DOHH2 (cell line): Measurements from ENCODE around the gene TFF3.

ENCODE experiments used
- H3F3A ChIP-seq: fragments of 200-600 bp; sonication (generic), shearing (Covaris generic); 2 replicates; pipeline ENCODE4 v1.6.0; 2016; ENCODE audit warnings: antibody characterized with exemption, mild to moderate bottlenecking; ENCODE audit not compliant: control insufficient read depth, insufficient read depth
- H3K27ac ChIP-seq: fragments of 200-600 bp; sonication (generic); 2 replicates; pipeline ENCODE4 v1.5.1; 2014; ENCODE audit warnings: low read depth, mild to moderate bottlenecking, low read length, moderate library complexity
- H3K27me3 ChIP-seq: fragments of 200-600 bp; sonication (generic); 2 replicates; pipeline ENCODE4 v1.6.1; 2014; ENCODE audit warnings: mild to moderate bottlenecking, low read length, mixed read lengths; ENCODE audit not compliant: control insufficient read depth
- H3K36me3 ChIP-seq: fragments of 200-600 bp; sonication (generic); 2 replicates; pipeline ENCODE4 v1.6.1; 2014; ENCODE audit warnings: mild to moderate bottlenecking, low read length, moderate library complexity, mixed read lengths; ENCODE audit not compliant: control insufficient read depth
- H3K4me1 ChIP-seq: fragments of 200-600 bp; sonication (generic); 2 replicates; pipeline ENCODE4 v1.6.1; 2014; ENCODE audit warnings: mild to moderate bottlenecking, low read length, mixed read lengths; ENCODE audit not compliant: control insufficient read depth
- H3K4me2 ChIP-seq: fragments of 200-600 bp; sonication (generic); 2 replicates; pipeline ENCODE4 v1.6.0; 2014; ENCODE audit warnings: mild to moderate bottlenecking, low read length, moderate library complexity
- H3K4me3 ChIP-seq: fragments of 200-600 bp; sonication (generic); 2 replicates; pipeline ENCODE4 v1.5.1; 2014; ENCODE audit warnings: mild to moderate bottlenecking, low read length, mixed read lengths
- H3K79me2 ChIP-seq: fragments of 200-600 bp; sonication (generic); 2 replicates; pipeline ENCODE4 v1.6.1; 2014; ENCODE audit warnings: mild to moderate bottlenecking, low read length, mixed read lengths; ENCODE audit not compliant: control insufficient read depth
- H3K9me2 ChIP-seq: fragments of 200-600 bp; sonication (generic); replicated peaks from 2 replicates; pipeline ENCODE4 v1.6.1; 2014; ENCODE audit warnings: mild to moderate bottlenecking, low read length, mixed read lengths; ENCODE audit not compliant: control insufficient read depth
- H3K9me3 ChIP-seq: fragments of 200-600 bp; sonication (generic); 2 replicates; pipeline ENCODE4 v1.6.1; 2014; ENCODE audit warnings: antibody characterized with exemption, low read length, mixed read lengths; ENCODE audit not compliant: control insufficient read depth, insufficient read depth
- H4K20me1 ChIP-seq: fragments of 200-600 bp; sonication (generic); 2 replicates; pipeline ENCODE4 v1.6.0; 2014; ENCODE audit warnings: low read depth, mild to moderate bottlenecking, antibody characterized with exemption, low read length, moderate library complexity; ENCODE audit not compliant: control insufficient read depth, insufficient read depth
- EZH2phosphoT487 ChIP-seq: fragments of 200-600 bp; sonication (generic); IDR thresholded peaks from 2 replicates; pipeline ENCODE4 v1.6.1; 2017; ENCODE audit warnings: borderline replicate concordance, mild to moderate bottlenecking, antibody characterized with exemption, low read length, moderate library complexity, mixed read lengths
- TF ChIP-seq, protein P1 (sequence below): fragments of 200-600 bp; sonication (generic); IDR thresholded peaks from one replicate; pipeline ENCODE4 v1.5.1; 2014; ENCODE audit warnings: antibody characterized with exemption, mild to moderate bottlenecking, low read depth, low read length; ENCODE audit not compliant: poor library complexity, severe bottlenecking

Gene TFF3

DNA sequence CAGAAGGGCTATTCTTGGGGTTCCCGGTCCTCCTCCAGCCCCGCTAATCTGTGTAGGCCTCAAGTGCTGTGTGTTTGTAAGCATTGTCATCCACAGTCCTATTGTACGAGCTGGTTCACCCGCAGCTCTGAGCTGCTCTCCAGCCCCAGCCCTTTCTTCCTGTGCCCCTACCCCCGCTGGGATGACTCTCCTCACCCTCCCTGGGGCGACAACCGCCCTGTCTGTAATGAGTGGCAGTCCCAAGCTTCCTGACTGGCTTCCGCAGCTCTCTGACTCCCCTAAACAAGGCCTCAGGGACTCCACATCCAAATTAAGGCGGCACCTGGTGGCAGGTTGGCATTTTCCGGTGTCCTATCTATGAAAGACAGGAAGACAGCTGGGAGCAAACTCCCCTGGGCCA lies 45.8 kb downstream of the TFF3 start:
- H3K9me3 ChIP-seq = no peaks in the 10 kb centered on the region

DNA sequence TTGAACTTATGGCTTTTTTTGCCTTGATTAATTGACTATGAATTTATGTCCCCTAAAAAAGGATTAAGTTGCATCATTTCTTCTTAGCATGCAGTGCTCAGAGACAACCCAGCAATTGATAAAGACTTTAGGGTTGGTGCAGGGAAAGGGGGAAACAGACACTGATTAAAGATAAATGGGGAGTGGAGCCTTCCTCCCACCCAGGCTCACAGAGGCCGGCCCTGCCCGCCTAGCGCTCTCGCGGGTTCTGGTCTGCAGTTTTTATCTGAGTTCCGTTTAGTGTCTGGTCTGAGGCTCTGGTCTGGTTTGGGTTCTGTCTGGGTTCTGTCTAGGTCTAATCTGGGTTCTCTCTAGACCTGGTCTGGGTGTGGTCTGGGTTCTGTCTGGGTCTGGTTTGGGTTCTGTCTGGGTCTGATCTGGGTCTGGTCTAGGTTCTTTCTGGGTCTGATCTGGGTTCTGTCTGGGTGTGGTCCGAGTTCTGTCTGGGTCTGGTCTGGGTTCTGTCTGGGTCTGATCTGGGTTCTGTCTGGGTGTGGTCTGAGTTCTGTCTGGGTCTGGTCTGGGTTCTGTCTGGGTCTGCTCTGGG lies 48.1 kb downstream of the TFF3 start:
- no peak overlapping the region for H3K4me2 ChIP-seq
- H3K79me2 ChIP-seq = no peaks in the 10 kb centered on the region
- no peaks in the 10 kb centered on the region for H3K9me3 ChIP-seq
- H3K27ac ChIP-seq = no peak overlapping the region
- TF ChIP-seq, protein P1, sequence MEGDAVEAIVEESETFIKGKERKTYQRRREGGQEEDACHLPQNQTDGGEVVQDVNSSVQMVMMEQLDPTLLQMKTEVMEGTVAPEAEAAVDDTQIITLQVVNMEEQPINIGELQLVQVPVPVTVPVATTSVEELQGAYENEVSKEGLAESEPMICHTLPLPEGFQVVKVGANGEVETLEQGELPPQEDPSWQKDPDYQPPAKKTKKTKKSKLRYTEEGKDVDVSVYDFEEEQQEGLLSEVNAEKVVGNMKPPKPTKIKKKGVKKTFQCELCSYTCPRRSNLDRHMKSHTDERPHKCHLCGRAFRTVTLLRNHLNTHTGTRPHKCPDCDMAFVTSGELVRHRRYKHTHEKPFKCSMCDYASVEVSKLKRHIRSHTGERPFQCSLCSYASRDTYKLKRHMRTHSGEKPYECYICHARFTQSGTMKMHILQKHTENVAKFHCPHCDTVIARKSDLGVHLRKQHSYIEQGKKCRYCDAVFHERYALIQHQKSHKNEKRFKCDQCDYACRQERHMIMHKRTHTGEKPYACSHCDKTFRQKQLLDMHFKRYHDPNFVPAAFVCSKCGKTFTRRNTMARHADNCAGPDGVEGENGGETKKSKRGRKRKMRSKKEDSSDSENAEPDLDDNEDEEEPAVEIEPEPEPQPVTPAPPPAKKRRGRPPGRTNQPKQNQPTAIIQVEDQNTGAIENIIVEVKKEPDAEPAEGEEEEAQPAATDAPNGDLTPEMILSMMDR = no peak
- TF ChIP-seq EZH2phosphoT487 = no peak
- H3K27me3 ChIP-seq = 0 out of 2 replicates have a peak, but pooled peaks cover 3% of the 10 kb centered on the region
- no peaks in the 10 kb centered on the region for H3K4me1 ChIP-seq
- no peaks in the 10 kb centered on the region for H3K9me2 ChIP-seq
- no peak overlapping the region for H3K4me3 ChIP-seq
- no peaks in the 10 kb centered on the region for H3K36me3 ChIP-seq
- no peaks in the 10 kb centered on the region for H3F3A ChIP-seq
- H4K20me1 ChIP-seq = no peaks in the 10 kb centered on the region

More for the DNA sequence above, 45.8 kb downstream of the TFF3 start:
- Histone ChIP-seq H3F3A (no peaks in the 10 kb centered on the region), H3K27ac (no peak overlapping the region), H3K79me2 (no peaks in the 10 kb centered on the region), H4K20me1 (no peaks in the 10 kb centered on the region), H3K4me2 (no peak overlapping the region), H3K36me3 (no peaks in the 10 kb centered on the region), H3K4me3 (no peak overlapping the region), H3K4me1 (no peaks in the 10 kb centered on the region), H3K27me3 (no peaks in the 10 kb centered on the region), H3K9me2 (no peaks in the 10 kb centered on the region)
- TF ChIP-seq, protein P1 = no peak
- no peak for TF ChIP-seq EZH2phosphoT487

DNA sequence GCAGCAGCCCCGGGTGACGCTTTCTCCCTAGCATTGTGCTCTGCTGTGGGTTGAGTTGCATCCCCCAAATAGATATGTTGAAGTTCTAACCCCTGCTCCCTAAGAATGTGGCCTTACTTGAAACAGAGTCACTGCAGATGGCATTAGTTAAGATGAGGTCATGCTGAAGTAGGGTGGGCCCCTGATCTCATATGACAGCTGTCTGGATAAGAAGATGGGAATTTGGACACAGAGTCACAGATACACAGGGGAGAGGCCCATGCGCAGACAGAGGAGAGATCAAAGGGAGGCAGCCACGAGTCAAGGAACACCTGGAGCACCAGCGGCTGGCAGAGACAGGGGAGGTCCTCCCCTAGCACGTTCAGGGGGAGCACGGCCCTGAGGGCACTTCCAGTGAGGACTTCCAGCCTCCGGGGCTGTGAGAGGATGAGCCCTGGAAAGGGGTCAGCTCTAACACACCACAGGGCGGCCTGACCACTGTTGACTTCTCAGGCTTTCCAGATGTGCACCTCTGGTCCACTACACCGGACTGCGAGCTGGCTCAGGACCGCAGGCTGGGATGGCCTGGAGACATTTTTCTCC lies 49.9 kb downstream of the TFF3 start:
- 0 out of 2 replicates have a peak, but pooled peaks cover 3% of the 10 kb centered on the region for H3K27me3 ChIP-seq

More for the DNA sequence above, 49.9 kb downstream of the TFF3 start:
- Histone ChIP-seq H3K9me2 (no peaks in the 10 kb centered on the region), H3K79me2 (no peaks in the 10 kb centered on the region), H3K4me2 (no peak overlapping the region), H4K20me1 (no peaks in the 10 kb centered on the region), H3K4me1 (no peaks in the 10 kb centered on the region), H3K36me3 (no peaks in the 10 kb centered on the region), H3F3A (no peaks in the 10 kb centered on the region), H3K27ac (no peak overlapping the region), H3K9me3 (no peaks in the 10 kb centered on the region), H3K4me3 (no peak overlapping the region)
- TF ChIP-seq EZH2phosphoT487 = no peak
- TF ChIP-seq, protein P1 = no peak
